Neural cell (in vitro differentiated cells): ENCODE data around the gene YAF2. TPM values are rescaled to one million over a fixed set of nuclear protein-coding genes. Genes with fewer than 3 reads are reported as not detected.

Experiments used
- H2AFZ ChIP-seq: fragments of 200-600, 300-800 bp; sonication (generic), shearing (Covaris generic); 2 replicates; pipeline ENCODE4 v1.6.0; 2014; ENCODE audit warnings: low read depth, mild to moderate bottlenecking, antibody characterized with exemption, low read length, moderate library complexity
- H3F3A ChIP-seq: fragments of 200-600 bp; shearing (Covaris generic); 2 replicates; pipeline ENCODE4 v1.6.1; 2016; ENCODE audit warnings: mild to moderate bottlenecking, moderate library complexity, mixed read lengths, antibody characterized with exemption, low read length; ENCODE audit not compliant: insufficient read depth, poor library complexity, severe bottlenecking
- H3K27ac ChIP-seq: fragments of 200-600, 300-800 bp; sonication (generic), shearing (Covaris generic); 2 replicates; pipeline ENCODE4 v1.5.1; 2014; ENCODE audit warnings: mild to moderate bottlenecking, low read length, moderate library complexity
- H3K27me3 ChIP-seq: fragments of 300-800, 200-600 bp; sonication (generic), shearing (Covaris generic); 2 replicates; pipeline ENCODE4 v1.6.0; 2014; ENCODE audit warnings: mild to moderate bottlenecking, low read depth, low read length, moderate library complexity; ENCODE audit not compliant: insufficient read depth
- H3K36me3 ChIP-seq: fragments of 300-800, 200-600 bp; sonication (generic), shearing (Covaris generic); 2 replicates; pipeline ENCODE4 v1.5.1; 2014; ENCODE audit warnings: mild to moderate bottlenecking, antibody characterized with exemption, low read length, moderate library complexity; ENCODE audit not compliant: insufficient read depth
- H3K4me2 ChIP-seq: fragments of 300-800, 200-600 bp; sonication (generic), shearing (Covaris generic); 2 replicates; pipeline ENCODE4 v1.6.0; 2014; ENCODE audit warnings: mild to moderate bottlenecking, low read length
- H3K4me3 ChIP-seq: fragments of 300-800, 200-600 bp; sonication (generic), shearing (Covaris generic); 2 replicates; pipeline ENCODE4 v1.5.1; 2014; ENCODE audit warnings: mild to moderate bottlenecking, low read length, moderate library complexity
- H3K79me2 ChIP-seq: fragments of 200-600 bp; shearing (Covaris generic); replicated peaks from 2 replicates; pipeline ENCODE4 v1.6.0; 2014; ENCODE audit warnings: mild to moderate bottlenecking, low read length, moderate library complexity; ENCODE audit not compliant: insufficient read depth
- H3K9ac ChIP-seq: fragments of 300-800, 200-600 bp; sonication (generic), shearing (Covaris generic); 2 replicates; pipeline ENCODE4 v1.6.1; 2016; ENCODE audit warnings: mild to moderate bottlenecking, low read length, mixed read lengths
- H3K9me2 ChIP-seq: fragments of 200-600 bp; shearing (Covaris generic); 2 replicates; pipeline ENCODE4 v1.6.1; 2016; ENCODE audit warnings: mild to moderate bottlenecking, low read length, mixed read lengths; ENCODE audit not compliant: insufficient read depth
- H3K9me3 ChIP-seq: fragments of 200-600, 300-800 bp; sonication (generic), shearing (Covaris generic); 2 replicates; pipeline ENCODE4 v1.6.1; 2016; ENCODE audit warnings: mild to moderate bottlenecking, mixed run types, low read length, moderate library complexity, mixed read lengths
- H4K20me1 ChIP-seq: fragments of 200-600 bp; shearing (Covaris generic); 2 replicates; pipeline ENCODE4 v1.6.1; 2016; ENCODE audit warnings: mild to moderate bottlenecking, mixed run types; ENCODE audit not compliant: insufficient read depth
- EP300 ChIP-seq: fragments of 450-650 bp; conservative IDR thresholded peaks from 2 replicates; pipeline ENCODE4 v1.6.1; 2014; ENCODE audit warnings: antibody characterized with exemption, mild to moderate bottlenecking, moderate library complexity; ENCODE audit not compliant: poor library complexity, severe bottlenecking
- EZH2 ChIP-seq: fragments of 200-600, 300-800 bp; shearing (Covaris generic), sonication (generic); IDR thresholded peaks from 2 replicates; pipeline ENCODE4 v1.6.1; 2014; ENCODE audit warnings: antibody characterized with exemption, low read length, borderline replicate concordance, mild to moderate bottlenecking; ENCODE audit not compliant: insufficient read depth, poor library complexity, severe bottlenecking
- MXI1 ChIP-seq: fragments of 450-650 bp; conservative IDR thresholded peaks from 2 replicates; pipeline ENCODE4 v1.6.1; 2014; ENCODE audit warnings: antibody characterized with exemption, mild to moderate bottlenecking; ENCODE audit not compliant: poor library complexity, severe bottlenecking
- POLR2AphosphoS5 ChIP-seq: IDR thresholded peaks from 2 replicates; pipeline ENCODE4 v1.6.1; 2012
- RAD21 ChIP-seq: fragments of 450-650 bp; conservative IDR thresholded peaks from 2 replicates; pipeline ENCODE4 v1.6.1; 2014; ENCODE audit warnings: antibody characterized with exemption, mild to moderate bottlenecking, moderate library complexity
- SMC3 ChIP-seq: fragments of 450-650 bp; conservative IDR thresholded peaks from 2 replicates; pipeline ENCODE4 v1.6.1; 2014; ENCODE audit warnings: antibody characterized with exemption, mild to moderate bottlenecking, moderate library complexity; ENCODE audit not compliant: poor library complexity
- TAF1 ChIP-seq: IDR thresholded peaks from 2 replicates; pipeline ENCODE4 v1.6.1; 2012; ENCODE audit warnings: low read depth
- polyA plus RNA-seq: library from polyadenylated mRNA; depleted of rRNA; stranded (reverse); fragments of >200 nt; gene quantifications from 2 replicates; pipeline ENCODE4 v1.2.3, GENCODE V29; 2014
- TF ChIP-seq, protein P1 (sequence below): IDR thresholded peaks from 2 replicates; pipeline ENCODE4 v1.6.1; 2012; ENCODE audit warnings: borderline replicate concordance
- TF ChIP-seq, protein P2 (sequence below): fragments of 450-650 bp; IDR thresholded peaks from 2 replicates; pipeline ENCODE4 v1.5.1; 2014; ENCODE audit warnings: antibody characterized with exemption, mild to moderate bottlenecking, moderate library complexity; ENCODE audit not compliant: poor library complexity, severe bottlenecking

Gene YAF2
- polyA plus RNA-seq, 1 donor from 2014 or later = 44.1 TPM

DNA sequence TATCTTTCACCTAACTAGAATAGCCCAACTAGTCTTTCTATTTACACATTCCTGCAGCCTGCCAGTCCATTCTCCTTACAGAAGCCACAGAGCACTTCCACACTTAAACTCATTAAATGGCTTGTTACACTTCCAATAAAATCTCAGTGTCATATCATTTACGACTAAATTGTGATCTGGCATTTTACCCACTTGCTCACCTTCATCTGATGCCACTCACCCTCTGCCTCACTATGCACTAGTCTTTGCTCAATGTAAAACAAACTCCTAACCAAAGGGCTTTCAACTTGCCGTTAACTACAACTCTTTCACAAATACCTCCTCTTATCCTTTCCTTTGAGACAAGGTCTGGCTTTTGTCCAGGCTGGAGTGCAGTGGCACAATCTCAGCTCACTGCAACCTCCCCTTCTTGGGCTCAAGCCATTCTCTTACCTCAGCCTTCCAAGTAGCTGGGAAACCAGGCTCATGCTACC, 24.1 kb downstream of the YAF2 start:
- Histone ChIP-seq H3K4me3 (no peak overlapping the region), H3K27me3 (no peaks in the 10 kb centered on the region), H3K79me2 (peaks cover 20% of the 10 kb centered on the region), H3K4me2 (no peak overlapping the region), H4K20me1 (no peaks in the 10 kb centered on the region), H3K9ac (no peak overlapping the region), H2AFZ (no peak overlapping the region), H3F3A (no peaks in the 10 kb centered on the region), H3K36me3 (no peaks in the 10 kb centered on the region), H3K27ac (no peak overlapping the region), H3K9me3 (no peaks in the 10 kb centered on the region), H3K9me2 (no peaks in the 10 kb centered on the region)
- TF ChIP-seq RAD21 (no peak), TAF1 (no peak), EZH2 (no peak), MXI1 (no peak), EP300 (no peak), SMC3 (no peak), POLR2AphosphoS5 (no peak)
- TF ChIP-seq, protein P1, sequence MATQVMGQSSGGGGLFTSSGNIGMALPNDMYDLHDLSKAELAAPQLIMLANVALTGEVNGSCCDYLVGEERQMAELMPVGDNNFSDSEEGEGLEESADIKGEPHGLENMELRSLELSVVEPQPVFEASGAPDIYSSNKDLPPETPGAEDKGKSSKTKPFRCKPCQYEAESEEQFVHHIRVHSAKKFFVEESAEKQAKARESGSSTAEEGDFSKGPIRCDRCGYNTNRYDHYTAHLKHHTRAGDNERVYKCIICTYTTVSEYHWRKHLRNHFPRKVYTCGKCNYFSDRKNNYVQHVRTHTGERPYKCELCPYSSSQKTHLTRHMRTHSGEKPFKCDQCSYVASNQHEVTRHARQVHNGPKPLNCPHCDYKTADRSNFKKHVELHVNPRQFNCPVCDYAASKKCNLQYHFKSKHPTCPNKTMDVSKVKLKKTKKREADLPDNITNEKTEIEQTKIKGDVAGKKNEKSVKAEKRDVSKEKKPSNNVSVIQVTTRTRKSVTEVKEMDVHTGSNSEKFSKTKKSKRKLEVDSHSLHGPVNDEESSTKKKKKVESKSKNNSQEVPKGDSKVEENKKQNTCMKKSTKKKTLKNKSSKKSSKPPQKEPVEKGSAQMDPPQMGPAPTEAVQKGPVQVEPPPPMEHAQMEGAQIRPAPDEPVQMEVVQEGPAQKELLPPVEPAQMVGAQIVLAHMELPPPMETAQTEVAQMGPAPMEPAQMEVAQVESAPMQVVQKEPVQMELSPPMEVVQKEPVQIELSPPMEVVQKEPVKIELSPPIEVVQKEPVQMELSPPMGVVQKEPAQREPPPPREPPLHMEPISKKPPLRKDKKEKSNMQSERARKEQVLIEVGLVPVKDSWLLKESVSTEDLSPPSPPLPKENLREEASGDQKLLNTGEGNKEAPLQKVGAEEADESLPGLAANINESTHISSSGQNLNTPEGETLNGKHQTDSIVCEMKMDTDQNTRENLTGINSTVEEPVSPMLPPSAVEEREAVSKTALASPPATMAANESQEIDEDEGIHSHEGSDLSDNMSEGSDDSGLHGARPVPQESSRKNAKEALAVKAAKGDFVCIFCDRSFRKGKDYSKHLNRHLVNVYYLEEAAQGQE = no peak
- TF ChIP-seq, protein P2, sequence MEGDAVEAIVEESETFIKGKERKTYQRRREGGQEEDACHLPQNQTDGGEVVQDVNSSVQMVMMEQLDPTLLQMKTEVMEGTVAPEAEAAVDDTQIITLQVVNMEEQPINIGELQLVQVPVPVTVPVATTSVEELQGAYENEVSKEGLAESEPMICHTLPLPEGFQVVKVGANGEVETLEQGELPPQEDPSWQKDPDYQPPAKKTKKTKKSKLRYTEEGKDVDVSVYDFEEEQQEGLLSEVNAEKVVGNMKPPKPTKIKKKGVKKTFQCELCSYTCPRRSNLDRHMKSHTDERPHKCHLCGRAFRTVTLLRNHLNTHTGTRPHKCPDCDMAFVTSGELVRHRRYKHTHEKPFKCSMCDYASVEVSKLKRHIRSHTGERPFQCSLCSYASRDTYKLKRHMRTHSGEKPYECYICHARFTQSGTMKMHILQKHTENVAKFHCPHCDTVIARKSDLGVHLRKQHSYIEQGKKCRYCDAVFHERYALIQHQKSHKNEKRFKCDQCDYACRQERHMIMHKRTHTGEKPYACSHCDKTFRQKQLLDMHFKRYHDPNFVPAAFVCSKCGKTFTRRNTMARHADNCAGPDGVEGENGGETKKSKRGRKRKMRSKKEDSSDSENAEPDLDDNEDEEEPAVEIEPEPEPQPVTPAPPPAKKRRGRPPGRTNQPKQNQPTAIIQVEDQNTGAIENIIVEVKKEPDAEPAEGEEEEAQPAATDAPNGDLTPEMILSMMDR = no peak

- H4K20me1 ChIP-seq = no peaks in the 10 kb centered on the region
- no peak overlapping the region for H2AFZ ChIP-seq
- H3K27ac ChIP-seq = no peak overlapping the region
- no peaks in the 10 kb centered on the region for H3K27me3 ChIP-seq
- no peak overlapping the region for H3K4me3 ChIP-seq
- H3F3A ChIP-seq = no peaks in the 10 kb centered on the region
- H3K9ac ChIP-seq = no peak overlapping the region
- H3K36me3 ChIP-seq = no peaks in the 10 kb centered on the region
- H3K4me2 ChIP-seq = no peak overlapping the region
- no peaks in the 10 kb centered on the region for H3K9me2 ChIP-seq
- H3K79me2 ChIP-seq = peaks cover 12% of the 10 kb centered on the region
- no peaks in the 10 kb centered on the region for H3K9me3 ChIP-seq
- TF ChIP-seq RAD21 (no peak), SMC3 (no peak), POLR2AphosphoS5 (no peak), EP300 (no peak), TAF1 (no peak), MXI1 (no peak), EZH2 (no peak)
- TF ChIP-seq, protein P2 = no peak
- TF ChIP-seq, protein P1 = no peak
Measured at GRCh38 chr12:42213023-42213422, 25.0 kb downstream of the YAF2 start.
